Measurements from ENCODE around the gene ANKRD61. TPM values are rescaled to one million over a fixed set of nuclear protein-coding genes. Genes with fewer than 3 reads are reported as not detected.
"Not testable (repeated sequence)": the region's sequence is repeated elsewhere in the genome, so short reads cannot be mapped to it uniquely, and the experiment has no call there.

ANKRD61 gene
- total RNA-seq, 1 donor: not detected

GRCh38 chr7:6074612-6075380 is 43.6 kb downstream of the ANKRD61 start:
- no peak for TF ChIP-seq CTCF (IDR thresholded peaks at IDR 0.05; ENCODE audit: extremely low read depth, low read depth, low read length)
- H3K79me2 ChIP-seq (ENCODE audit: insufficient read depth, low read length): no peaks in the 10 kb centered on the region
- no peak overlapping the region for H3K4me3 ChIP-seq (ENCODE audit: insufficient read depth, low read length)
- H3K9me3 ChIP-seq (ENCODE audit: low read depth, low read length): no peaks in the 10 kb centered on the region
- no peak overlapping the region for H3K4me2 ChIP-seq (ENCODE audit: insufficient read depth, low read length)
- H3K36me3 ChIP-seq (ENCODE audit: insufficient read depth, low read length): no peaks in the 10 kb centered on the region
- H3K4me1 ChIP-seq (ENCODE audit: insufficient read depth, low read length): peaks cover 6% of the 10 kb centered on the region
- no peak overlapping the region for H2AFZ ChIP-seq (ENCODE audit: low read length)
- H4K20me1 ChIP-seq (ENCODE audit: insufficient read depth, low read length): no peaks in the 10 kb centered on the region
- H3K27me3 ChIP-seq (ENCODE audit: insufficient read depth, low read length): no peaks in the 10 kb centered on the region
- H3K27ac ChIP-seq (ENCODE audit: low read depth, low read length): no peak overlapping the region
- peak; percentile 21 for DNase-seq (ENCODE audit: insufficient read length, low spot score, missing footprints)

GRCh38 chr7:6078548-6078947 is 47.4 kb downstream of the ANKRD61 start:
- no peak for DNase-seq (ENCODE audit: insufficient read length, low spot score, missing footprints)
- H3K36me3 ChIP-seq (ENCODE audit: insufficient read depth, low read length): no peaks in the 10 kb centered on the region
- no peak overlapping the region for H3K4me3 ChIP-seq (ENCODE audit: insufficient read depth, low read length)
- peaks cover 10% of the 10 kb centered on the region for H3K4me1 ChIP-seq (ENCODE audit: insufficient read depth, low read length)
- no peak for TF ChIP-seq CTCF (IDR thresholded peaks at IDR 0.05; ENCODE audit: extremely low read depth, low read depth, low read length)
- no peak overlapping the region for H3K27ac ChIP-seq (ENCODE audit: low read depth, low read length)
- no peaks in the 10 kb centered on the region for H3K79me2 ChIP-seq (ENCODE audit: insufficient read depth, low read length)
- no peaks in the 10 kb centered on the region for H3K9me3 ChIP-seq (ENCODE audit: low read depth, low read length)
- no peak overlapping the region for H2AFZ ChIP-seq (ENCODE audit: low read length)
- no peaks in the 10 kb centered on the region for H3K27me3 ChIP-seq (ENCODE audit: insufficient read depth, low read length)
- H3K4me2 ChIP-seq (ENCODE audit: insufficient read depth, low read length): no peak overlapping the region
- no peaks in the 10 kb centered on the region for H4K20me1 ChIP-seq (ENCODE audit: insufficient read depth, low read length)

GRCh38 chr7:6083047-6083446 is 51.9 kb downstream of the ANKRD61 start:
- H3K4me1 ChIP-seq (ENCODE audit: insufficient read depth, low read length); H3K79me2 ChIP-seq (ENCODE audit: insufficient read depth, low read length); DNase-seq (ENCODE audit: insufficient read length, low spot score, missing footprints); H3K9me3 ChIP-seq (ENCODE audit: low read depth, low read length); H4K20me1 ChIP-seq (ENCODE audit: insufficient read depth, low read length); H3K27ac ChIP-seq (ENCODE audit: low read depth, low read length); H2AFZ ChIP-seq (ENCODE audit: low read length); H3K4me2 ChIP-seq (ENCODE audit: insufficient read depth, low read length); H3K27me3 ChIP-seq (ENCODE audit: insufficient read depth, low read length); H3K4me3 ChIP-seq (ENCODE audit: insufficient read depth, low read length); H3K36me3 ChIP-seq (ENCODE audit: insufficient read depth, low read length): not testable (repeated sequence)

Small RNAs within 50 kb of the gene (small RNA-seq; reads per million reads assigned to genes)
- gene RF00019 (not detected), gene RNU6-218P (not detected), gene SNORA80D (11.4 reads per million, percentile 92 among the genes with 10 or more reads in this experiment)

Other genes starting within 250 kb of the ANKRD61 start
- gene RNF216, start 249.7 kb upstream of the ANKRD61 start, total RNA-seq: 51.0 and 51.4 TPM in 2 replicates
- gene OCM, start 150.6 kb upstream of the ANKRD61 start, total RNA-seq: not detected in 2 replicates
- 52.8 and 76.6 TPM in 2 replicates for gene CCZ1, start 132.6 kb upstream of the ANKRD61 start, total RNA-seq
- gene RSPH10B, start 60.7 kb upstream of the ANKRD61 start, total RNA-seq: under 0.01 TPM in 1 of 2 replicates, not detected in the other
- 22.4 and 23.5 TPM in 2 replicates for gene PMS2, start 22.3 kb upstream of the ANKRD61 start, total RNA-seq
- 60.1 and 61.5 TPM in 2 replicates for gene AIMP2, start 22.1 kb upstream of the ANKRD61 start, total RNA-seq
- gene EIF2AK1, start 27.8 kb downstream of the ANKRD61 start, total RNA-seq: 67.2 and 118 TPM in 2 replicates
- gene USP42, start 73.6 kb downstream of the ANKRD61 start, total RNA-seq: 6.8 and 8.0 TPM in 2 replicates
- 89.4 and 94.3 TPM in 2 replicates for gene CYTH3, start 241.2 kb downstream of the ANKRD61 start, total RNA-seq

All from osteoblast (primary cell).